ENCODE data around the gene WDFY4.

The WDFY4 gene

GRCh38 chr10:49029666-49030065, 345.0 kb downstream of the WDFY4 start:
- DNase-seq (ENCODE audit: low read depth), result no peak
- H3K4me3 ChIP-seq (ENCODE audit: low read depth, low read length), result no peak overlapping the region
- no peak for TF ChIP-seq CTCF (IDR thresholded peaks at IDR 0.05; ENCODE audit: control insufficient read depth, extremely low read depth, insufficient read depth)

All from LNCaP clone FGC (cell line).